Measurements from ENCODE around the gene MICALL1. TPM values are rescaled to one million over a fixed set of nuclear protein-coding genes. Genes with fewer than 3 reads are reported as not detected.

MICALL1 gene
- total RNA-seq, 1 donor from 2014 or later = 9.5 TPM

DNA sequence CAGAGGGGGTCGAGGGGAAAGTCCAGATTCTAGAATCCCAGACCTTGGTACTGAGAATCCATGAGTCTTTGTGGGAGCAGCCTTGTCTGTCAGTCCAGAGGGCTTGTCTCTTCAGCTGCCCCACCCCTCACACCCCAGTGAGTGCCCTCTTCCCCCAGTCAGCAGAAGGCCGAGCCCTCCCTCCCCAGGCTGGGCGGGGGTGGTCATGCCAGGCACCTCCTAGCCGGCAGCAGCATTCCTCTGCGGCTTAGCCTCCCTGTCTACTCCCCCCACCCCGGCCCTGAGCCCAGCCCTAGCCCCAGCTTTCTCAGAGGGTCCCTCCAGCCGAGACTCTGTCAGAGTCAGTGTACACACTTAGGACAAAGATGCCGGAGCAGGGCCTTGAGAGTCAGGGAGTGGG lies 73.7 kb downstream of the MICALL1 start:
- DNase-seq (ENCODE audit: low spot score) = no peak
- ATAC-seq = no peak

DNA sequence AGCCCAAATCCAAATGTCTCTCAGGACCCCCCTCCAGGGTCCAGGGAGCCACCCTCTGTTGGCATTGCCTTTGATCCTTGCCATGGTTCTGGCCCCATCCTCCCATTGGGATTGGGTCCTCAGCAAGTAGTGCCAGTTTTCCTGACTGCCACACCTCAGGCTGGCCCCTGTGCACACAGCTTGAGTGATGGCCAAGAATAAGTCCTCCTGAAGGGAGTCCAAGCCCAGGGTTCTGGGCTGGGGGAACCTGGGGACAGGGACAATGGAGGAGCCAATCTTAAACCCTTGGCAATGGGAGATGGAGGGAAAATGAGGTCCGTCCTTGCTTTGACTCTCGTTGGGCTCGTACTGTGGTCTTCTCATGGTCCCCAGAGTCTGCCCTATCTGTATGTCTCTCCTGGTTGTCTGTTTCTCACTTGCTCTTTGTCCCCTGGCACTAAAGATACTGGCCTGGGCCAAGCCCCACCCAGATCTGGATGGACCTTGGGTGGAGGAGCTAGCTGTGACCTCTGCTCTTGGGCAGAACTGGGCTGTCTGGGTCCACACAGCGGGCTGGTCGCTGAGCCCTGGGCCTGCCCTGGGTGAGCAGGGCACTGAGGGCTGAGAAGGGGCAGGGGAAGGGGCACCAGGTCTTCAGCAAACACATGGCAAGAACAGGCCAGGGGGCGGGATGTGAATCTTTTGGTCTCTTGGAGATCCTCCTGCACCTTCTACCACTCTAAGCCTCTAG lies 75.3 kb downstream of the MICALL1 start:
- DNase-seq (ENCODE audit: low spot score) (peak; percentile 95), ATAC-seq (peak; percentile 87)

DNA sequence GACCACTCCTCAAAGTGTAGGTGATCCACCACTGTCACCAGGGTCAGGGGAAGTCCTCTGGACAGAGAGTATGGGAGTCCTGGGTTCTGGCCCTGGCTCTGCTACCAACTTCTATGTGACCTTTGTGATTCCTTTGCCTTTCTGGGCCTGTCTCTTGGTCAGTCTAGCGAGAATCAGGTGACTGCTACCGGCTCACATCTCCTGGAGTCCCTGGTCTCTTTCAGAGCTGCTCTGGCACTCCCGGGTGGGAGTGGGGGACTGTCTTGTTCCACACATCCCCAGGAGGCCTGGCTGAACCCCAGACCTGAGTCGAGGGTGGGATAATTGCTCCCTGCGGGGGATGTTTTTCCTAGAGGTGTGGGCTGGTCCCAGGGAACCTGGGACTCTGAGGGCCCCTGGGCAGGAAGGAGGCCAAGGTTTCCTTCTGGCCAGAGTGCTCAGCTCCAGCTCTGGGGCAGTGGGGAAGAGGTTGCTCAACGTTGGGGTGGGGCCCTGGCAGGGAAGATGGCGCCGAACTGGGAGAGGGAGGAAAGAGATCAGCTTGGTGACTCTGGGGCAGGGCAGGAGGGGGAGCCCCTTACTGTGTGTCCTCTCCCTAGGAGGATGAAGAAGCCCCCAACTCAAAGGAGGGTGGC lies 76.2 kb downstream of the MICALL1 start:
- DNase-seq (ENCODE audit: low spot score) (peak; percentile 78), ATAC-seq (peak; percentile 51)

DNA sequence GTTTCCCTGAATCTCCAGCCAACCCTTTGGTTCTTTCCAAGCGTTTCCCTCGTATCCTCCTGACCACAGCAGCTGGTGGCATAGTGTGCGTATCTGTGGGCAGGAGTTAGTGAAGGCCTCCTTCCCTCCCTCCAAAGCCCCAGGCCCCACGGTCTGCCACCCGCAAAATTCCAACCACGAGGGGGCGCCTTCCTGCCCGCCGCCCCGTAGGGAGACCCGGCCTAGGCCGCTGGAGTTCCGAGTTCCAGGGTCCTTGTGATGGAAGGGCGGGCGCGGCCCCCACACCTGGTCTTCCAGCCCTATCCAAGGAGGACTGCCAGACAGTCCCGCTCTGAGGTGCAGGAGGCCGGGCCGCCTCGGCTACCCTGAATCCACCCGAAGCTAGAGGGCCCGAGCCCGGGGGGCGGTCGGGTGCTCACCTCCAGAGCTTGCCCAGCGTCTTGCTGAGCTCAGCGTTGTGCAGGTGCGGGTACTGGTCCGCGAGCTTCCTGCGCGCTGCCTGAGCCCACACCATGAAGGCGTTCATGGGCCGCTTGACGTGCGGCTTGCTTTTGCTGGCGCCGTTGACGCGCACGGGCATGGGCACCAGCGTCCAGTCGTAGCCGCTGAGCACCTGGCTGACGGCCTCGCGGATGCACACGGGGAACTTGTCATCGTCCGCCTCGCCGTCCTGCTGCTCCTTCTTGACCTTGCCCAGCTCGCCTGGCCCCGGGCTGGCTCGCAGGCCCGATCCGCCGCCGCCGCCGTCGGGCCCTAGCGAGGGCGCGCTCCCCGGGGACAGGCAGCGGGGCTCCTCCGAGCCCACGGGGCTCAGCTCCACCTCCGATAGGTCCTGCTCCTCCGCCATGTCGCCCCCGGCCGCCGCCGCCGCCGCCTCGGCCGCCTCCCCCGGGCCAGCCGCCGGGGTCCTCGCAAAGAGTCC lies 77.1 kb downstream of the MICALL1 start:
- no peak for DNase-seq (ENCODE audit: low spot score)
- no peak for ATAC-seq

GRCh38 chr22:37983860-37984791 lies 78.0 kb downstream of the MICALL1 start, which contains the start of gene SOX10:
Gene SOX10, minus strand, starts transcription at chr22:37984555. Its CDS starts 771 bp downstream, at chr22:37983784.
- ATAC-seq = no peak
- no peak for DNase-seq (ENCODE audit: low spot score)

GRCh38 chr22:37985050-37985585 lies 79.0 kb downstream of the MICALL1 start:
- ATAC-seq = no peak
- DNase-seq (ENCODE audit: low spot score) = no peak

GRCh38 chr22:37985751-37986281 lies 79.7 kb downstream of the MICALL1 start:
- no peak for ATAC-seq
- no peak for DNase-seq (ENCODE audit: low spot score)

DNA sequence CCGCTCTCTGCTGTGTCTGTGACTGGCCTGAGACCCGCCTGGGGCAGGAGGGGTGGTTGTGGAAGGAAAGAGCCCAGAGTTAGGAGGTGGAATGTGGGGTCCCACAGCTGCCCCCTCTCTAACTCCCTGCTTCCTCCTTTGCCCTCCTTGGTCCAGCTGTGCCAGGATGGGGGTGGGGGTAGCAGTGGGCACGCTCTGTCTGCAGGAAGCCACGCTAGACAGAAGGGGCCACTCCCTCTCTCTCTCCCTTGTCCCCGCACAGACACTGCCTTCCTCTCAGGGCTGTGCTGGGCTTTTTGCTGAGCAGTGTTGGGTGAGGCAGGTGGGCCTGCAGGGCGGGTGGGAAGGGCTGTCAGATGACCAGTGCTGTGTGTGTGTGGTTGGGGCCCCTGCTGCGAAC lies 80.3 kb downstream of the MICALL1 start:
- DNase-seq (ENCODE audit: low spot score) (no peak), ATAC-seq (no peak)

DNA sequence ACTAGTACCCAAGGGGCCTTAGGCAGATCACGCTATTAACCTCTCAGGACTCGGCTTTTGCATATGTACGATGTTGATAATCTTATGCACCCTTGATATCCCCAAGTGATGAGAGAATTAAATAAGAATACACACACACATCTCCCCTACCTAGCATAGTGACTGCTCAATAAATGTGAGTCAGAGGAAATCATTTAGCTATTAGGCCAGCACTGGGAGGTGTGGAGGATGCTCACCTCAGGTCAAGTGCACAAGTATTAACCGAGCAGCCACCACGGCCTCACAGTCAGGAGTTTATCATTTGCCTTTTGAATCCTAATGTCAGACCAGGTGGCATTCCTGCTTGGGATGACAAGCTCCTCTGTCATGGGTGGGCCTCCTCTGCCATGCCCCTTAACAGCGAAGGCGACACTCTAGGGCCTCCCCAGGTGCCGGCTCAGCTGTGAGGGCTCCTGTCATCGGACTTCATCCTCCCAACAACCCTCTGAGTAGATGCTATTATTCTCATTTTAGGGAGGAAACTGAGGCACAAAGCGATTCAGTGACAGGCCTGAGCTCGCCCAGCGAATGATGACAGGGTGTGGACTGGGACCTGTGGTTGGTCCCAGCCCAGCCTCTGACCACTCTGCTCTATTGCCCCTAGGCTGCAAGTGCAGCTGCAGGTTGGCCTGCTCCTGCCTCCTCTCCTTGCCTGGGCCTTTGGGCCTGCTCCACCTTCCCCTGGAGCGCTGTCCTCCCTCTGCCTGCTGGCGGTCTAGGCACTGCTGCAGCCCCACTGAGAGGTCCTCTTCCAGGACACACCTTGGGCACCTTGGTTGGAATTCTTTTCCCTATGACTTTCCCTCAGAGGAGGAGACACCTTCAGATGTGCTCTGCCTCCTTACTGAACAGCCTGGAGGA lies 83.3 kb downstream of the MICALL1 start:
- ATAC-seq (no peak), DNase-seq (ENCODE audit: low spot score) (no peak)

- DNase-seq (ENCODE audit: low spot score) (no peak), ATAC-seq (no peak)
Observed at GRCh38 chr22:37990301-37990700, 84.2 kb downstream of the MICALL1 start.

GRCh38 chr22:37990862-37991261 lies 84.8 kb downstream of the MICALL1 start:
- ATAC-seq = no peak
- DNase-seq (ENCODE audit: low spot score) = no peak

DNA sequence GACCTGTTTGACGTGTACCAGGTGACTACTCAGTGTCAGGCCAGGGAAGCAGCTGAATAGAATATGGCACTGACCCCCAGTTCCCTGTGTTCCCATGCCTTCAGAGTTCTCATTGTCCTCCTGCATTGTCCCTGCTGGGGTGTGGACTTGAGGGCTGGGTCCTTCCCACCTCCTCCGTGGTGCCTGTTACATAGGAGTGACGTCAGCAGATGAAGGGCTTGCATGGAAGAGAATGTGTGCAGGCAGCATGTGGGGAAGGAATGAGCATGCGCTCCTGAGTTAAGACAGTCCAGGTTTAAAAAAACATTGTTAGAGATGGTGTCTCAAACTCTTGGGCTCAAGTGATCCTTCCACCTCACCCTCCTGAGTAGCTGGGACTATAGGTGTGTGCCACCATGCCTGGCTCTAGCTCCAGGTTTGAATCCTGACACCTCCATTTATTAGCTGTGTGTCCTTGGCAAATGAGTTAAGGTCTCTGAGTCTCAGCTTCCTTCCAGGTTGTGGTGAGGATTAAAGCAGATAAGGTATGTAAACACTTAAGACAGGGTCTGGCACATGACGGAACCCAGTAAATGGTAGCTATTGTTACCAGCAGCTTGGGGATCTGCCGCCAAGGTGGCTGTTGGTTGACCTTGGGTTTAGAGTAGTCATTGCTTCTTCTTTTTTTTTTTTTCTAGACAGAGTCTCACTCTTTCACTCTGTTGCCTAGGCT lies 85.8 kb downstream of the MICALL1 start:
- DNase-seq (ENCODE audit: low spot score) (no peak), ATAC-seq (no peak)

Other genes with a start within 250 kb of the MICALL1 start
- 40.9 TPM for gene PDXP, start 247.6 kb upstream of the MICALL1 start, total RNA-seq
- 115 TPM for gene LGALS1, start 230.7 kb upstream of the MICALL1 start, total RNA-seq
- 9.9 TPM for gene NOL12, start 220.0 kb upstream of the MICALL1 start, total RNA-seq
- 15.7 TPM for gene TRIOBP, start 209.2 kb upstream of the MICALL1 start, total RNA-seq
- gene GCAT, start 98.4 kb upstream of the MICALL1 start, total RNA-seq = 49.6 TPM
- 0.65 TPM for gene GALR3, start 82.9 kb upstream of the MICALL1 start, total RNA-seq
- gene ANKRD54, start 62.0 kb upstream of the MICALL1 start, total RNA-seq = 9.7 TPM
- 136 TPM for gene EIF3L, start 56.9 kb upstream of the MICALL1 start, total RNA-seq
- gene C22orf23, start 47.3 kb downstream of the MICALL1 start, total RNA-seq = 0.25 TPM
- gene POLR2F, start 47.4 kb downstream of the MICALL1 start, total RNA-seq = 64.2 TPM
- gene SOX10, start 78.3 kb downstream of the MICALL1 start, total RNA-seq = 0.30 TPM
- gene PICK1, start 151.1 kb downstream of the MICALL1 start, total RNA-seq = 16.8 TPM
- gene SLC16A8, start 177.9 kb downstream of the MICALL1 start, total RNA-seq = not detected
- 1.1 TPM for gene BAIAP2L2, start 204.4 kb downstream of the MICALL1 start, total RNA-seq

All from left lobe of liver (tissue), 2 donors.